ENCODE measurements around the gene FMNL2.

FMNL2 gene

GRCh38 chr2:152405206-152406118, 70.5 kb downstream of the FMNL2 start:
- DNase-seq (ENCODE audit: low read depth in 2 of 2): no peak

DNA sequence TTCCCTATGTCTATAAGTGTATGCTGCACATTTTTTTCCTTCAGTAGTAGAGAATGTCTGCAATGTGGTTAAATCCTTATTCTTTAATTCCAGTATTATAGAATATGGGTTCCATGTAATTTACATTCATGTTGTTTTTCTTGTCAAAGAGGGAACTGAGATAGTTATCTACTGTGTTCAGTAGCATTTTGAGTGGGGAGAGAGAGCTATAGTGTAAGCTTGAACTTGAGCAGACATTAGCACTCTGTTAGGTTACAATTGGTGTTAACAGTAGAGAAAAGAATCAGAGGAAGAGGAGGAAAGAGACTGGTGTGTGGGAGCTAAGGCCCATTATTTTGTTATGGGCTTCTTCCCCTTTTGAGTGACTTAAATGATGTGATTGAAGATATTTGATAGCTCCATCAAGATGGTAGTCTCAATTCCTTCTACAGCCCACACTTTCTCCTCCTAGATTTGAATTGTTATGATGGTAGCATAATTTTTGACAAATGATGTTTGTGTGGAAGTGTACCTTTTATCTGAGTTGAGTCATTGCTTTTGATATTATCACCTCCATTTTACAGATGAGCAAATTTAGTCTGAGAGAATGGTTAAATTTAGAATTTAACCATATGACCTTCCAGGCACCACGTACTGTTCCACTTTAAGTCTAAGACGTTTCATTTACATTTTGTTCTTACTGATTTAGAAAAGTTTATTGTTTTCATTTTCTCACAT, 71.3 kb downstream of the FMNL2 start:
- no peak for DNase-seq (ENCODE audit: low read depth in 2 of 2)

GRCh38 chr2:152406836-152407161, 71.8 kb downstream of the FMNL2 start:
- no peak for DNase-seq (ENCODE audit: low read depth in 2 of 2)

DNA sequence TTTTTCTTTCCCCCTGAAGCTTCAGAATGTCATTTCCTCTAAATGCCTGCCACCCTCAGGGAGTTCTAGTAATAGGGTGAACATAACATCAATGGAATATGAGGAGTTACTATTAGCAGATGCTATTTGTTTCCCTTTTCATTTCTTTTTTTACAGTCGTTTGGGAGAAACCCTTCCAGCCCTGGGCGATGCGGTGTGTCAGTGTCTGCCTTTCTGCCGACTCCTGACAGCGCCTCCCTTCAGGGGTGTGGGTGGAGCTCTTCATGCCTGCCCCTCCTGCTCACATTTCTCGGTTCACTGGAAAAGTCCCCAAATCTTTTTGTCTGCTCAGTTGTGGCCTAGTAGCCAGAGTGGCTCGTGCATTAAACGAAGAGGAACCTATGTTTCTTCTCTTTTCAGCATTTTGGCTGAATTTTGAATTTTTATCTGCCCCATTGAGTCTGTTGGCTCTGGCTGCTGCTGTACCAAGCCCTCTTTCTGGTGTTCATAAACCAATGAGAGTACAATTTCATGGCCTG, 72.3 kb downstream of the FMNL2 start:
- no peak for DNase-seq (ENCODE audit: low read depth in 2 of 2)

DNA sequence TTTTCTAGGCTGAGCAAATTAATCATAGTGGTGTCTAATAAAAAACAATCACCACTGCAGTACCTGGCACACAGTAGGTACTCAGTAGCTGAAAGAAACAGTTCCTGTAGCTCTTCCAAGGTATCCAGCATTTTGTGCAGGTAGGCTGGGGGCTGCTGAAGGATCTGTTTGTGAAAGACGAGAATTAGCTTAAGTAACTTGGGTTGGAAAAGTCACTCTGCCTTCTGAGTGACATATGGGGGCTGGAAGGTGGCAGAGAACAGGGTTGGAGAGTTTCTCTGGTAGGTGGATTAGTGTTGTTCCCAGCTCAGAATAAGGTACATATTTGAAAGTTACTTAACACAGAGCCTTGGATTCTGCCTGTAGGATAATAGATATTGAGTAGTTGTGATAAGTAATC, 72.8 kb downstream of the FMNL2 start:
- DNase-seq (ENCODE audit: low read depth in 2 of 2): no peak

GRCh38 chr2:152408254-152408653, 73.3 kb downstream of the FMNL2 start:
- DNase-seq (ENCODE audit: low read depth in 2 of 2): no peak

DNA sequence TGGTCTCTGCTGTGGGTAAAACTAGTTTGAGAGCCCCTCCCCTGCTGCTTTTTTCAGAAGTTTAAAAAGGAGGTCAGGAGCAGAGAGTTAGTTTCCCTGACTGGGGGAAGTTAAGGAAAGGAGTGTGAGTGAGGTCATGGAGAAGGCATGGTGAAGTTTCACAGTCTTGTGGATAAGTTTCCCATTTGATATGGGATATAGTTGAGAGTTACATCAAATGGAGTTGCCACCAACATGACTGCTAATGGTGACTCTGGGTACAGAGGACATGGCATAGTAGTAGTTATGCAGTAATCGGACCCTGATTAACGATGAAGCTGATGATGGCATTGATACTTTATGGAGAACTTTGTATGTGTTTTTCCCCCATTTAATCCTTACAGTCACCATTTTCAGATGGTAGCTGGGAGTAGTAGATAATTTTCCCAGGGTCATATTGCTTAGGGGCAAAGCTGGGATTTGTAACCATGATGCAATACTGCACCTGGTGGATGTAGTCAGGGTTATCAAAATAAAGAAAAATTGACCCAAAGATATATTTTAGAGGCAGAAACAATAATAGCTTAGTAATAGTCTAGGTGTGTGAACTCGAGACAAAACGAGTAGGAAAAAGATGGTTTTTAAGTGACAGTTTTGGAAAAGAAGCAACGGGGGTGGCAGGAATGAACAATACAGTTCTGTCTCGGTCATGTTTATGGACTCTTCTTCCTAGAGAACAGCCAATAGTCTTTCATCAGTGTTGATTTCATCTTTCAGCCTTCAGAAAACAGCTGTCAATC, 74.6 kb downstream of the FMNL2 start:
- DNase-seq (ENCODE audit: low read depth in 2 of 2): no peak

- DNase-seq (ENCODE audit: low read depth in 2 of 2): no peak
These were observed 75.2 kb downstream of the FMNL2 start for GRCh38 chr2:152410165-152410597.

DNA sequence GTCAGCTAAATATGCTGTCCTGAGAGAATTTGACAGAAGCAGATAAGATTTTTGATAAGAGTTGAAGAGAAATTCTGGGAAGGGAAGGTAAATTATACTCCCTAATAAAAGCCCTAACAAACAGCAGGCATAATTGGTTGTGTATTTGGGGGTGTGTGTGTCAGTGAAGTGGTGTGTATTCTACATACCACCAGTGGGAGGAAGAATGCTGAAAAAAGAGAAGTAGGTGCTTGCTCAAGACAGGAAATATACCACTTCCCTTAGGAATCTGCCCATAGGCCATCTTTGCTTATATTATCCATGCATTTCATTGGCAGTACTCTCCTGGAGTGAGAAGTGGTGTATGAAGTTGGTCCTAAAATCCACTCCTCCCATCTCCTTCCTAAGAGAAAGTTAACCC, 76.2 kb downstream of the FMNL2 start:
- DNase-seq (ENCODE audit: low read depth in 2 of 2): no peak

- no peak for DNase-seq (ENCODE audit: low read depth in 2 of 2)
These were observed 78.5 kb downstream of the FMNL2 start for GRCh38 chr2:152413228-152414030.

DNA sequence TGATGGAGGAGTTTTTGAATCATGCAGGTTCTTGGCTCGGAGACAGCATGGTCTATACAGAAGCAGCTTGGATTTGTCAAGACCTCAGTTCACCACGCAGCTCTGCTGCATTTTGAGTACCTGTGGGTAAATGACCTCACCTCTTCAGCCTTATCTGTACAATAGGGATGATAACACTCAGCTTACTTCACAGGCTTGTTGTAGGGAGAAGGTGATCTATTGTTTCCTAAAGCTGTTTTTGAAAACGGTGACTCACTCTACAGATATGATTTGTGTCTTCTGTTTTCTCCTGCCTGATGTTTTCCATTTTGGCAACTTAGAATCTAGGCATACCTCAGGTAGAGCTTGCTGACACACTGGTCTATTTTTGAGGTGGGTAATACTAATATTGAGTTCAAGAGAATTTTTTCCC, 80.3 kb downstream of the FMNL2 start:
- DNase-seq (ENCODE audit: low read depth in 2 of 2): no peak

- DNase-seq (ENCODE audit: low read depth in 2 of 2): no peak
These were observed 80.8 kb downstream of the FMNL2 start for GRCh38 chr2:152415796-152416195.

DNA sequence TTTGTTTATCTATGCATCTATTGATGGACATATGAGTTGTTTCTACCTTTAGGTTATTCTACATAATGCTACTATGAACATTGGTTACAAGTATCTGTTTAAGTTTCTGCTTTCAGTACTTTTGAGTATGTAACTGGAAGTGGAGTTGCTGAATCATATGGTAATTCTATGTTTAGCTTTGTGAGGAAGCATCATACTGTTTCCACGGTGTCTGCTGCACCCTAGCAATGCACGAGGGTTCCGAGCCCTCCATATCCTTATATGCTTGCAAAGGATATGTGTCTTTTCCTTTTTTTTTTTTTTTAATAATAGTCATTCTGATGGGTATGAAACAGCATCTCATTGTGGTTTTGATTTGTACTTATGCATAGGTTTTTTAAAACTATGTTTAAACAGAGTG, 83.7 kb downstream of the FMNL2 start:
- no peak for DNase-seq (ENCODE audit: low read depth in 2 of 2)

DNA sequence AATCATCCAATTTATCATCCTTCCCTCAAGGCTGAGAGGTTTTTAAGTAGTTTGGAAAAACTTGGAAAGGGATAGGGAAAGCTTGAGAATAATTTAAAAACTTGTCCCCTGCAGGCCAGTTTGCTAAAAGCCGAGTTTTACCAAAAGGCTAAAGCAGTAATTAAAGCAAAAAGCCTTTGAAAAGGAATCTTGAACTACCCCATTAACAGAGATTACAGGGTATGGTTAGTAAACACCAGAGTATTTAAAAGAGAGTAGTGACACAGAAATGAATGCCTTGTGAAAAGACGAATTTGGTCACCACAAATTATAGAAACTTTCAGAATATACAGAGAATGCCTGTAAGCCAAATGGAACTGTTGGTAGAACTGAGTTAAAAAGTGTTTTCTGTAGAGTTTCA, 85.0 kb downstream of the FMNL2 start:
- no peak for DNase-seq (ENCODE audit: low read depth in 2 of 2)

- DNase-seq (ENCODE audit: low read depth in 2 of 2): no peak
These were observed 85.4 kb downstream of the FMNL2 start for GRCh38 chr2:152420363-152420762.

DNA sequence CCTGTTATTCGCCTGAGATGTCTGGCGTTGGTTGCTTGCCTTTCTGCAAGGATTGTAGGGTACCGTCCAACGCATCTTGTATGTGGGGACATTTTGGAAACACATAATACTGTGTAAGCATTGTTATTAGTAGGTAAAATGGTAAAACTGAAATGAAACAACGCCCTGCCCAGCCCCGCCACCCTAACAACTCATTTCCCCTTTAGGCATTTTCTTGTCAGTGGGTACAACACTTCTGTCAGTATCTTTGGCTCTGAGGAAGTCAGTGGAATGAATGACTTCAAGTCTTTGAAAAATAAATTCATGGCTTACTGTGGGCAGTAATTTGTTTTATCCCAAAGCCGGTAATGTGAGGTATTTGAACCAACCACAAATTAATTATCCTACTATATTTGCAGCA, 86.0 kb downstream of the FMNL2 start:
- DNase-seq (ENCODE audit: low read depth in 2 of 2): no peak

GRCh38 chr2:152421521-152422370, 86.8 kb downstream of the FMNL2 start:
- no peak for DNase-seq (ENCODE audit: low read depth in 2 of 2)

GRCh38 chr2:152423684-152424083, 88.7 kb downstream of the FMNL2 start:
- DNase-seq (ENCODE audit: low read depth in 2 of 2): no peak

- DNase-seq (ENCODE audit: low read depth in 2 of 2): no peak
These were observed 91.1 kb downstream of the FMNL2 start for GRCh38 chr2:152425765-152426727.

Measured in stimulated activated CD8-positive, alpha-beta memory T cell treated with anti-CD3 and anti-CD28 coated beads, Interleukin-7, amount 100 ng/mL, for 1 hour (primary cell).